K562 (cell line): ENCODE measurements around the gene ANKRD6. TPM values are rescaled to one million over a fixed set of nuclear protein-coding genes. Genes with fewer than 3 reads are reported as not detected.

ENCODE experiments used
- ATAC-seq: fragments of 200-7000 bp; cut with Tn5 transposase; 3 replicates; pipeline ENCODE4 v1.9.1; 2020; ENCODE audit warnings: moderate library complexity
- BruUV-seq: library from RNA; stranded (reverse); fragments of 400-500 nt; replicated peaks from 2 replicates; lab custom pipeline; 2021; lab: Mats Ljungman, UMichigan
- CTCF ChIA-PET: fragments of 300-600 bp; formaldehyde crosslinking; extraction: SDS; loops from one replicate; lab custom pipeline; 2021; ENCODE audit warnings: low intra/inter-chr PET ratio; lab: Yijun Ruan, JAX
- POLR2A ChIA-PET: fragments of 300-600, 350-650 bp; sonication (Branson Sonifier 250); formaldehyde crosslinking; extraction: SDS; loops from one replicate; lab custom pipeline; 2021; ENCODE audit warnings: antibody characterized with exemption, inconsistent platforms; lab: Yijun Ruan, JAX
- DNase-seq, 4 experiments: peaks; one replicate each; pipeline versions ENCODE4 v3.0.0 to v3.0.0-alpha.2; 2011 to 2018; ENCODE audit warnings: low spot score in 3 of 4, mixed read lengths in 3 of 4; ENCODE audit errors: extremely low read depth in 1 of 4
- FAIRE-seq: peaks from 2 replicates; lab custom pipeline; 2011; peaks lifted over from hg19 to GRCh38; lab: Jason Lieb, UNC
- H2AFZ ChIP-seq: 2 replicates; pipeline ENCODE4 v1.6.0; 2011; ENCODE audit warnings: low read depth, low read length, control low read depth, inconsistent platforms
- H3K27ac ChIP-seq: fragments of 200-600 bp; 3 replicates; pipeline ENCODE4 v1.8.0; 2011; ENCODE audit warnings: low read depth, mild to moderate bottlenecking, control low read depth, inconsistent platforms, low read length, moderate library complexity, mixed read lengths; ENCODE audit errors: extremely low read depth
- H3K27me3 ChIP-seq, 2 experiments: fragments of 300-600 bp in 1 of 2; 2 replicates in 1 of 2; 3 replicates in 1 of 2; pipeline versions ENCODE4 v1.6.0 to v1.8.0; 2011; ENCODE audit warnings: inconsistent platforms in 2 of 2, low read length in 2 of 2, mild to moderate bottlenecking in 1 of 2, mixed read lengths in 1 of 2, moderate library complexity in 1 of 2; ENCODE audit not compliant: control insufficient read depth in 2 of 2, insufficient read depth in 2 of 2
- H3K36me3 ChIP-seq: fragments of 300-600 bp; 3 replicates; pipeline ENCODE4 v1.8.0; 2011; ENCODE audit warnings: mild to moderate bottlenecking, low read length, inconsistent platforms; ENCODE audit not compliant: control insufficient read depth, insufficient read depth
- H3K4me1 ChIP-seq, 2 experiments: fragments of 200-600 bp in 1 of 2; replicated peaks in 1 of 2; 2 replicates in 1 of 2; 3 replicates in 1 of 2; pipeline versions ENCODE4 v1.5.1 to v1.8.0; 2011; ENCODE audit warnings: inconsistent platforms in 2 of 2, low read length in 2 of 2, mild to moderate bottlenecking in 1 of 2, mixed read lengths in 1 of 2, moderate library complexity in 1 of 2; ENCODE audit not compliant: control insufficient read depth in 2 of 2, insufficient read depth in 2 of 2
- H3K4me2 ChIP-seq: 2 replicates; pipeline ENCODE4 v1.6.1; 2011; ENCODE audit warnings: low read length, control low read depth, inconsistent platforms, mixed read lengths; ENCODE audit not compliant: insufficient read depth
- H3K4me3 ChIP-seq: fragments of 200-600 bp; sonication (generic), shearing (Covaris generic); 2 replicates; pipeline ENCODE4 v1.5.1; 2016; ENCODE audit warnings: control low read depth, inconsistent platforms
- H3K79me2 ChIP-seq: fragments of 200-600 bp; 3 replicates; pipeline ENCODE4 v1.8.0; 2011; ENCODE audit warnings: low read length, inconsistent platforms; ENCODE audit not compliant: control insufficient read depth, insufficient read depth
- H3K9ac ChIP-seq, 2 experiments: 2 replicates each; pipeline versions ENCODE4 v1.6.0 to v1.6.1; 2011; ENCODE audit warnings: low read depth in 2 of 2, low read length in 2 of 2, control low read depth in 1 of 2, inconsistent platforms in 1 of 2, mild to moderate bottlenecking in 1 of 2, mixed read lengths in 1 of 2; ENCODE audit not compliant: insufficient read depth in 1 of 2
- H3K9me1 ChIP-seq: one replicate; pipeline ENCODE4 v1.6.0; 2011; ENCODE audit warnings: inconsistent platforms, mild to moderate bottlenecking, low read length, moderate library complexity; ENCODE audit not compliant: control insufficient read depth, insufficient read depth
- H3K9me3 ChIP-seq: replicated peaks from 2 replicates; pipeline ENCODE4 v1.5.1; 2011; ENCODE audit warnings: low read depth, low read length, inconsistent platforms; ENCODE audit not compliant: control insufficient read depth, insufficient read depth
- H4K20me1 ChIP-seq: replicated peaks from 2 replicates; pipeline ENCODE4 v1.6.1; 2011; ENCODE audit warnings: low read length, inconsistent platforms, mixed read lengths; ENCODE audit not compliant: control insufficient read depth, insufficient read depth
- ATF1 ChIP-seq, 2 experiments: fragments of 450-650 bp in 1 of 2; IDR thresholded peaks; 2 replicates each; pipeline ENCODE4 v1.6.1; 2016; ENCODE audit warnings: missing compliant biosample characterization in 1 of 2, missing genetic modification characterization in 1 of 2
- CCNT2 ChIP-seq: IDR thresholded peaks from 2 replicates; pipeline ENCODE4 v1.6.1; 2011; ENCODE audit warnings: borderline replicate concordance, low read depth, mild to moderate bottlenecking, moderate library complexity, mixed read lengths, low read length; ENCODE audit not compliant: insufficient read length; ENCODE audit errors: extremely low read depth
- NFYB ChIP-seq: IDR thresholded peaks from 2 replicates; pipeline ENCODE4 v1.6.1; 2011; ENCODE audit warnings: mild to moderate bottlenecking, moderate library complexity; ENCODE audit not compliant: insufficient read length; ENCODE audit errors: extremely low read depth
- PCBP1 ChIP-seq: fragments of 200-400 bp; formaldehyde crosslinking; IDR thresholded peaks from 2 replicates; pipeline ENCODE4 v1.6.1; 2018; ENCODE audit warnings: mild to moderate bottlenecking, low read depth, low read length; ENCODE audit not compliant: poor library complexity, severe bottlenecking
- POLR2AphosphoS2 ChIP-seq: IDR thresholded peaks from 2 replicates; pipeline ENCODE4 v1.6.1; 2012; ENCODE audit warnings: low read length, improper control_type of control experiment
- RFX7 ChIP-seq: fragments of 250-450 bp; sonication (Bioruptor Pico); IDR thresholded peaks from 2 replicates; pipeline ENCODE4 v1.5.1; 2021; ENCODE audit warnings: mild to moderate bottlenecking
- SMAD4 ChIP-seq: fragments of 250-450 bp; sonication (Bioruptor Pico); conservative IDR thresholded peaks from 2 replicates; pipeline ENCODE4 v1.8.0; 2021; ENCODE audit warnings: inconsistent platforms, mild to moderate bottlenecking, moderate library complexity
- TCF7L2 ChIP-seq: fragments of 150-350 bp; IDR thresholded peaks from 2 replicates; pipeline ENCODE4 v1.6.1; 2016; ENCODE audit warnings: low read depth, mild to moderate bottlenecking, low read length, moderate library complexity
- YBX1 ChIP-seq: fragments of 450-650 bp; IDR thresholded peaks from 2 replicates; pipeline ENCODE4 v1.7.1; 2016; ENCODE audit warnings: mild to moderate bottlenecking
- ZBTB5 ChIP-seq: fragments of 450-650 bp; IDR thresholded peaks from 2 replicates; pipeline ENCODE4 v1.6.1; 2017; ENCODE audit warnings: antibody characterized with exemption
- WGBS: fragments of 100-300 bp; shearing (Covaris generic); methylation state at CpG from one replicate; pipeline ENCODE4 v1.1.6; 2016; ENCODE audit warnings: low coverage, mixed read lengths; ENCODE audit not compliant: insufficient coverage; ENCODE audit errors: missing lambda C conversion rate; 5-methylcytosine and 5-hydroxymethylcytosine counted together
- in situ Hi-C: fragments of 300-500 bp; cut with MboI; formaldehyde crosslinking; loops from 4 replicates; pipeline ENCODE4 v1.15.0; 2018; ENCODE audit warnings: inconsistent platforms, mixed read lengths
- intact Hi-C: fragments of 100-400 bp; cut with micrococcal nuclease; formaldehyde crosslinking; loops from 2 replicates; pipeline ENCODE4 v1.14.2; 2022
- polyA plus RNA-seq, 8 experiments: library from polyadenylated mRNA; depleted of rRNA in 4 of 8; stranded (reverse) in 5 of 8; unstranded in 3 of 8; fragments of >200 nt; fragmentation: Nextera tagmentation in 2 of 8; fragmentation: Illumina TruSeq in 1 of 8; extraction: Ambion mirVana in 2 of 8; extraction: Trizol in 1 of 8; gene quantifications; 2 replicates each; pipeline versions ENCODE4 v1.2.1 to v1.2.3, GENCODE V29; 2011 to 2014; ENCODE audit warnings: inconsistent platforms in 1 of 8, missing spikeins in 1 of 8
- total RNA-seq, 7 experiments: library from RNA; depleted of rRNA in 6 of 7; stranded (reverse); fragments of >200 nt in 6 of 7; fragmentation: Illumina TruSeq in 2 of 7; extraction: Trizol in 2 of 7; gene quantifications; 2 replicates each; pipeline versions ENCODE4 v1.2.1 to v1.2.3, GENCODE V29; 2011 to 2021; ENCODE audit warnings: low replicate concordance in 1 of 7
- TF ChIP-seq, protein P1 (sequence below): sonication (generic); formaldehyde crosslinking; IDR thresholded peaks from 2 replicates; pipeline ENCODE4 v1.8.0; 2022; ENCODE audit warnings: mild to moderate bottlenecking, missing genetic modification reagents

Gene ANKRD6
- total and polyA plus RNA-seq, 9 of the 15 experiments (the other 6 are each of a cell fraction or from before 2014, with no cell fraction given): 0.04 to 0.22 (median 0.08) TPM; not detected in 4

DNA sequence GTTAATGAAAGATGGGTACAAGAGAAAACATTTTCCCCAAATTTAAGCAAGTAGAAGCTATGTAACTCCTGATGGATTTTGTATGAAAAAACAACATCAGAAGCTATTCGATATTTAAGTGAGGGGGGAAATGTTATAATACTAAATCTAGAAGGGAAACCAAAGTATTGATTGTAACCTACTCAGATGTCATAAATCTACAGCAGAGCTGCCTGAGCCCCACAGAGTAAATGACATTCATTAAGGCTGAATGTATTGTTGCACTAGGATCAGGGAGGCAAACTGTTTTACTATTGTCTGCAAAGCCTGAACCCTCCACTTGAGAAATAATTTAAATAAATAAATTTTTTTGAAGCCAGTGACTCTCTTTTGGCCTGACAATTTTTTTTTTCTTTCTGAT lies 19.3 kb downstream of the ANKRD6 start:
- Histone ChIP-seq H2AFZ (no peak overlapping the region), H3K9me1 (no peaks in the 10 kb centered on the region), H3K79me2 (no peaks in the 10 kb centered on the region), H3K4me3 (no peak overlapping the region), H3K4me2 (no peak overlapping the region), H3K9me3 (no peaks in the 10 kb centered on the region), H3K27ac (no peak overlapping the region), H3K36me3 (no peaks in the 10 kb centered on the region), H3K27me3 (no peaks in the 10 kb centered on the region; a peak in 1 of 5 replicates), H4K20me1 (no peaks in the 10 kb centered on the region), H3K4me1 (no peaks in the 10 kb centered on the region), H3K9ac (no peak overlapping the region)
- 0% methylated on average over 1 of the region's 1 CpG for WGBS
- CTCF ChIA-PET: no interaction called here
- intact Hi-C loops (no loop called here), in situ Hi-C loops (no loop called here)
- DNase-seq: no peak
- no peak for ATAC-seq
- no TSS peak for BruUV-seq
- POLR2A ChIA-PET: interaction anchor here (1.0 to 1.6 kb wide), 3 partner anchors 9 to 17 kb away, joined by 3 to 4 read pairs (median 3); no protein-coding TSS in a partner anchor
- TF ChIP-seq RFX7 (no peak), POLR2AphosphoS2 (no peak), ATF1 (CRISPR knock-in tag; IDR thresholded peaks at IDR 0.05) (no peak), ATF1 (tag; IDR thresholded peaks at IDR 0.05) (no peak), CCNT2 (no peak), PCBP1 (no peak), TCF7L2 (no peak), YBX1 (no peak), SMAD4 (CRISPR knock-in tag) (no peak), NFYB (no peak), ZBTB5 (no peak)
- TF ChIP-seq, protein P1, sequence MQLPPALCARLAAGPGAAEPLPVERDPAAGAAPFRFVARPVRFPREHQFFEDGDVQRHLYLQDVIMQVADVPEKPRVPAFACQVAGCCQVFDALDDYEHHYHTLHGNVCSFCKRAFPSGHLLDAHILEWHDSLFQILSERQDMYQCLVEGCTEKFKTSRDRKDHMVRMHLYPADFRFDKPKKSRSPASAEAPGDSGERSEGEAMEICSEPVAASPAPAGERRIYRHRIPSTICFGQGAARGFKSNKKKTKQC (CRISPR knock-in tag): no peak
- FAIRE-seq: no peak
